ENCODE measurements around the gene TSC22D2.

Gene TSC22D2

GRCh38 chr3:150378301-150378748, 29.8 kb upstream of the TSC22D2 start:
- POLR2A ChIA-PET = no interaction called here
- TF ChIP-seq, protein P1, sequence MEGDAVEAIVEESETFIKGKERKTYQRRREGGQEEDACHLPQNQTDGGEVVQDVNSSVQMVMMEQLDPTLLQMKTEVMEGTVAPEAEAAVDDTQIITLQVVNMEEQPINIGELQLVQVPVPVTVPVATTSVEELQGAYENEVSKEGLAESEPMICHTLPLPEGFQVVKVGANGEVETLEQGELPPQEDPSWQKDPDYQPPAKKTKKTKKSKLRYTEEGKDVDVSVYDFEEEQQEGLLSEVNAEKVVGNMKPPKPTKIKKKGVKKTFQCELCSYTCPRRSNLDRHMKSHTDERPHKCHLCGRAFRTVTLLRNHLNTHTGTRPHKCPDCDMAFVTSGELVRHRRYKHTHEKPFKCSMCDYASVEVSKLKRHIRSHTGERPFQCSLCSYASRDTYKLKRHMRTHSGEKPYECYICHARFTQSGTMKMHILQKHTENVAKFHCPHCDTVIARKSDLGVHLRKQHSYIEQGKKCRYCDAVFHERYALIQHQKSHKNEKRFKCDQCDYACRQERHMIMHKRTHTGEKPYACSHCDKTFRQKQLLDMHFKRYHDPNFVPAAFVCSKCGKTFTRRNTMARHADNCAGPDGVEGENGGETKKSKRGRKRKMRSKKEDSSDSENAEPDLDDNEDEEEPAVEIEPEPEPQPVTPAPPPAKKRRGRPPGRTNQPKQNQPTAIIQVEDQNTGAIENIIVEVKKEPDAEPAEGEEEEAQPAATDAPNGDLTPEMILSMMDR (IDR thresholded peaks at IDR 0.05; ENCODE audit: insufficient read depth, low read length, missing control alignments) = no peak
- CTCF ChIA-PET = no interaction called here

DNA sequence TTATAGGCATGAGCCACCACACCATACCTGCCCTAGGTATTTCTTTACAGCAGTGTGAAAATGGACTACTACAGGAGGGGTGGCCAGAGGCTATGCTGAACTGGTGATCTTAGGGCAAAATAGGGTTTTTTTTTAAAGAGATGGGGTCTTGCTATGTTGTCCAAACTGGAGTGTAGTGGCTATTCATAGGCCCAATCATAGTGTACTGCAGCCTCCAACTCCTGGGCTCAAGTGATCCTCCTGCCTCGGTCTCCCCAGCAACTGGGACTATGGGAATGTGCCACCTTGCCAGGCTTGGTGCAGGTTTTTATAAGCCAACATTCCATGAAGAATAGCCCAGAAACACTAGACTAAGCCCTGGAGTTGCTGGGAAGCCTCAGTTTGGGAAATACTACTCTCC, 28.6 kb upstream of the TSC22D2 start:
- ChIA-PET CTCF (no interaction called here), POLR2A (no interaction called here)
- TF ChIP-seq, protein P1 (IDR thresholded peaks at IDR 0.05; ENCODE audit: insufficient read depth, low read length, missing control alignments) = no peak
- no peak overlapping the region for H3K4me3 ChIP-seq (ENCODE audit: low read depth, low read length)
- no peak for DNase-seq (ENCODE audit: low read depth, low spot score)

More at GRCh38 chr3:150378301-150378748, 29.8 kb upstream of the TSC22D2 start:
- no peak overlapping the region for H3K4me3 ChIP-seq (ENCODE audit: low read depth, low read length)
- no peak for DNase-seq (ENCODE audit: low read depth, low spot score)

DNA sequence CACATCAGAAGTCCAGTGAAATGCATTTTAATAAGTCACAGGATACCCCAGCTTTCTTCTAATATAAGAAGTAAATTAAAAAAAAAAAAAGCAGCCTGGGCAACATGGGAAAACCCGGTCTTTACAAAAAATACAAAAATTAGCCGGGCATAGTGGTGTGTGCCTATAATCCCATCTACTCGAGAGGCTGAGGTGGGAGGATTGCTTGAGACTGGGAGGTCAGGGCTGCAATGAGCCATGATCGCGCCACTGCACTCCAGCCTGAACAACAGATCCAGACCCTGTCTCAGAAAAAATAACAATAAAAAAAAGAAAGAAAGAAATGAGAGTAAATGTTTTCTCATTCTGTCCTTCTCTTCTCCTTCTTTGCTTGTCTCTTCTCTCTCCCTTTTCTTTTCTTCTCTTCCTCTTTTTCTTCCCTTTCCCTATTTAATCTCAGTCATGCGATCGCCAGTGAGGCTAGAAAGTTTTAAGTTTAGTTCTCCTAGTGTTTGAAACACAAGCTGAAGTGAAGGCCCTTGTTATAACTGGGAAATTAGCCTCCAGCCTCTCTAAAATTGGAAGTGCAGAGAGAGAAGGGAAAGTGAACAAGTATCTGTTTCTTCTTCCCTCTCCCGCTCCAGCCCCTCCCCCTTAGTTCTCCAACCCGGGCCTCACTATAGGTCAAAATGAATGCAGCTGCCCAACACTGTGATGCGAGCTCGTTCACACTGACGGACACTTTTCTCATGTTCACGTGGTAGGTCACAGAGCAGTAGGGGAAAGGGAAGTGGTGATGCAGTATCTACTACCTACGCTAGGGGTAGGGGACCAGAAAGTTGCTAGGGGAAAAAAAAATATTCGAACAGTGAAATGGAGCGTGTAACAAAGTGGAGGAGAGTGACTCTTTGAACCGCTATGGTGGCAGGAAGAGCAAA, 23.5 kb upstream of the TSC22D2 start:
- no peak overlapping the region for H3K4me3 ChIP-seq (ENCODE audit: low read depth, low read length)
- TF ChIP-seq, protein P1 (IDR thresholded peaks at IDR 0.05; ENCODE audit: insufficient read depth, low read length, missing control alignments) = no peak
- DNase-seq (ENCODE audit: low read depth, low spot score) = no peak
- CTCF ChIA-PET = interaction anchor here (0.6 to 1.5 kb wide), 6 partner anchors 8 to 66 kb away, joined by 3 to 4 read pairs (median 3); no protein-coding TSS in a partner anchor
- POLR2A ChIA-PET = no interaction called here

DNA sequence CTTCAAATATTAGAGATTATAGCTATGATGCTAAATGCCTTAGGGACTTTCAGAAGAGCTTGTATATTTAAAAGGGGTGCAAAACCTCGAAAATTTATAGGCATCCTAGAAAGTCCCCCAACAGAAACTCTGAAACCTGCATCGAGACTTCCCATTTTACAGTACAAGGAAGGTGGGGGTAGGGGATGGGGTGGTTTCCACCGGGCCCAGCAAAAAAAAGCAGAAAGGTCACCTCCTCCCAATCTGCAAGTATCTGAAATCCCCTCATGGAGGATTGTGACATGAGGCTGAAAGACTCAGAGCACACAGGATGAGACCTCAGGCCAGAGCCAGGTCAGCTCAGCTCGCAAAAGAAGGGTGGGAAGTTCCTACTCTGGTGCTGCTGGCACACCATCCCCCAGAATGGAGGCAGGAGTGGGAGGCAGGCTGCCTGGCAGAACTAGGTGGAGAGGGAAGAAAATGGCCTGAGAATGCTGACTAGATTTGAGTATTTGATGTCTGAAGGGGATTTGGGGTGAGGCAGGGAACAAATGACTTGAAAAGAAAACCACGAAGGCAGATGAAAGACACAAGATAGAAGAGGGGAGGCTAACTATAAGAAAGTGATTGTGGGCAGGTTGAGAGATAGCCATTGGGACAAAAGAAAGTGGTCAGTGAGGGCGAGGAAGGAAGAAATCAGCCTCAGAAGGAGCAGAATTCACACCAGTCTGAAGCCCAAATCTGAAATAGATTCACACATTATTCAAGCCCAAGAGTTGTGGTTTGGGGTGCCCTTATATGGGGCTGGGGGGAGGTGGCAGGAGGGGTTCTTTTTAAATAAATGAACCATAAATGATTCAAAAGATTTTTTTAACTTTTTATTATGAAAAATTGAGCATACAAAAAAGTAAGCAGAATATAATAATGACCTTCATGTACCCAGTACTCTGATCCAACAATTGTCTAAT, 22.5 kb upstream of the TSC22D2 start:
- no peak overlapping the region for H3K4me3 ChIP-seq (ENCODE audit: low read depth, low read length)
- TF ChIP-seq, protein P1 (IDR thresholded peaks at IDR 0.05; ENCODE audit: insufficient read depth, low read length, missing control alignments) = no peak
- ChIA-PET POLR2A (interaction anchor here (0.6 kb wide), 1 partner anchor 625 kb away, joined by 3 read pairs; no protein-coding TSS in a partner anchor), CTCF (interaction anchor here (0.6 to 1.5 kb wide), 6 partner anchors 9 to 65 kb away, joined by 3 to 4 read pairs (median 3); no protein-coding TSS in a partner anchor)
- no peak for DNase-seq (ENCODE audit: low read depth, low spot score)

- POLR2A ChIA-PET = no interaction called here
- CTCF ChIA-PET = no interaction called here
- DNase-seq (ENCODE audit: low read depth, low spot score) = no peak
- TF ChIP-seq, protein P1 (IDR thresholded peaks at IDR 0.05; ENCODE audit: insufficient read depth, low read length, missing control alignments) = no peak
- H3K4me3 ChIP-seq (ENCODE audit: low read depth, low read length) = no peak overlapping the region
These were observed 19.3 kb upstream of the TSC22D2 start for GRCh38 chr3:150388498-150389418.

Measured in AG04449 (cell line).